GM13977 (cell line): ENCODE measurements around the gene PARS2.

Experiments used
- DNase-seq: peaks from one replicate; pipeline ENCODE4 v3.0.0; 2012; ENCODE audit warnings: low spot score
- in situ Hi-C: fragments of 300-500 bp; cut with MboI; formaldehyde crosslinking; loops from one replicate; pipeline ENCODE4 v1.12.0; 2022; ENCODE audit warnings: low sequenced_read_pairs, low pct_unique_long_range_greater_than_20kb, mixed read lengths, inconsistent platforms; ENCODE audit not compliant: unreplicated experiment
- TF ChIP-seq, protein P1 (sequence below): IDR thresholded peaks from 2 replicates; pipeline ENCODE4 v1.5.1; 2012; ENCODE audit warnings: mild to moderate bottlenecking, control low read depth; ENCODE audit not compliant: insufficient read depth; ENCODE audit errors: extremely low read depth, missing control alignments

Gene PARS2

DNA sequence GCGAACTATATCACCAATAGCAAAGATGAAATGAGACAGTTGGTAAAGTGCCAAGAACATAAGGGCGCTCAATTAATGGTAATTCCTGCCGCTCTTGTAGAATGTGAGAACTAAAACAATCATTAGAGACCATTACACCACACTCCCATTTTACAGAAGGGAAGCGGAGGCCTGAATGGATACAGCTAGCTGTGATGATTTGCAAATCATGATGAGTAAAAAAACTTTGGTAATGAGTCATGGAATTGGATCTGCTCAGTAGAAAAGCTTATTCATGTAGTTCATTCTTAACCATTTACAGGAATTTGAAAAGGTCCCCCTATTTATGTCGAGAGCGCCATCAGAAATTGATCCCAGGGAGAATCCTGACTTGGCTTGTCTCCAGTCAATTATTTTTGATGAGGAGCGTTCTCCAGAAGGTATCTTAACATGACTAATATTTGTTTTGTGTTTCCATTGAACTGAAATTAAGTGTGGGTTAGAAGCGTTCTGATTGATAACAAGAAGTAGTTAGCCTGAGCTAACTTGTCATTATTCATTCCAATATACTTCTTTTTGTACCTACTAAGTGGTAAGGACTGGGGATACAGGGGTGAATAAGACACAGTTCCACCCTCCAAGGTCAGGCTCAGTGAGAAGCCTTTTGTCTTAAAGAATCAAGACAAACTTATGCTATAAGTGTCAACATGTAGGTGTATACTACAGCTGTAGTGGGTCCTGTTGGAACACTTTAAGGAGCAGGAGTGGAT is 47.9 kb downstream of the PARS2 start:
- in situ Hi-C loops, result no loop called here
- DNase-seq, result no peak
- TF ChIP-seq, protein P1, sequence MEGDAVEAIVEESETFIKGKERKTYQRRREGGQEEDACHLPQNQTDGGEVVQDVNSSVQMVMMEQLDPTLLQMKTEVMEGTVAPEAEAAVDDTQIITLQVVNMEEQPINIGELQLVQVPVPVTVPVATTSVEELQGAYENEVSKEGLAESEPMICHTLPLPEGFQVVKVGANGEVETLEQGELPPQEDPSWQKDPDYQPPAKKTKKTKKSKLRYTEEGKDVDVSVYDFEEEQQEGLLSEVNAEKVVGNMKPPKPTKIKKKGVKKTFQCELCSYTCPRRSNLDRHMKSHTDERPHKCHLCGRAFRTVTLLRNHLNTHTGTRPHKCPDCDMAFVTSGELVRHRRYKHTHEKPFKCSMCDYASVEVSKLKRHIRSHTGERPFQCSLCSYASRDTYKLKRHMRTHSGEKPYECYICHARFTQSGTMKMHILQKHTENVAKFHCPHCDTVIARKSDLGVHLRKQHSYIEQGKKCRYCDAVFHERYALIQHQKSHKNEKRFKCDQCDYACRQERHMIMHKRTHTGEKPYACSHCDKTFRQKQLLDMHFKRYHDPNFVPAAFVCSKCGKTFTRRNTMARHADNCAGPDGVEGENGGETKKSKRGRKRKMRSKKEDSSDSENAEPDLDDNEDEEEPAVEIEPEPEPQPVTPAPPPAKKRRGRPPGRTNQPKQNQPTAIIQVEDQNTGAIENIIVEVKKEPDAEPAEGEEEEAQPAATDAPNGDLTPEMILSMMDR, result no peak

DNA sequence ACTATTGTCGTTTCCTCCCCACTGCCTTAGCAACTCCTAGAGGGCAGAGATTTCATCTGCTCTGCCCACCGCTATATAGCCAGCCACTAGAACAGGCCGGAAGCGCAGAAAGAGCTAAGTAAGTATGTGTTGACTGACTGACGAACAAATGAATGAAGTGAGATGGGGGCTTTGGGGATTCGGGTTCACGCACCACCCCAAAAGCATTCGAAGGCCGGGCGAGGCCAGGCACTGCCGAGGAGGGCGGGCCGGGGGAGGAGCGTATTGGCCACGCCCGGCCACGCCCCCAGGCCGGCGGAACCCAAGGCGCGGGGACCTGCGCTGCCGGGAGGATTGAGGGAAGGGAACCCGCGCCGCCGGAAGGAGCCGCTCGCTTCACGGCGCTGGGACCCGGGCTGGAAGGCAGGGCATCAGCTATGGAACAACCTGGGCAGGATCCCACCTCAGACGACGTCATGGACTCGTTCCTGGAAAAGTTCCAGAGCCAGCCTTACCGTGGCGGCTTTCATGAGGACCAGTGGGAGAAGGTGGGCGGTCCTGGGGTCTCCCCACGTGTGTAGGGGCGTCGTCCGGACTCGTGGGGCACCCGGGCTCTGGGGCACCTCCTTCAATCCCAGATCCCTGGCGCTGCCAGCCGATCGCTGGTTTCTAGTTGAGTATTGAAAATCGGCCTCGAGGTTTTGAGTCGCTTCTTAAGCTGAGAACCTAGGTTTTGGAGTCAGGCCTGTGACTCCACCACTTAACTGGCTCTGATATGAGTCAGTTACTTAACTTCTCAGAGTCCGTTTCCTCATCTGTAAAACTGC is 48.6 kb downstream of the PARS2 start, which contains the start of gene TTC4:
Gene TTC4, plus strand, starts transcription at position 369 of the 806 bp plus-strand sequence. Its CDS starts 48 bp downstream, at position 417.
- TF ChIP-seq, protein P1, result no peak
- in situ Hi-C loops, result no loop called here
- DNase-seq, result peak; percentile 93

DNA sequence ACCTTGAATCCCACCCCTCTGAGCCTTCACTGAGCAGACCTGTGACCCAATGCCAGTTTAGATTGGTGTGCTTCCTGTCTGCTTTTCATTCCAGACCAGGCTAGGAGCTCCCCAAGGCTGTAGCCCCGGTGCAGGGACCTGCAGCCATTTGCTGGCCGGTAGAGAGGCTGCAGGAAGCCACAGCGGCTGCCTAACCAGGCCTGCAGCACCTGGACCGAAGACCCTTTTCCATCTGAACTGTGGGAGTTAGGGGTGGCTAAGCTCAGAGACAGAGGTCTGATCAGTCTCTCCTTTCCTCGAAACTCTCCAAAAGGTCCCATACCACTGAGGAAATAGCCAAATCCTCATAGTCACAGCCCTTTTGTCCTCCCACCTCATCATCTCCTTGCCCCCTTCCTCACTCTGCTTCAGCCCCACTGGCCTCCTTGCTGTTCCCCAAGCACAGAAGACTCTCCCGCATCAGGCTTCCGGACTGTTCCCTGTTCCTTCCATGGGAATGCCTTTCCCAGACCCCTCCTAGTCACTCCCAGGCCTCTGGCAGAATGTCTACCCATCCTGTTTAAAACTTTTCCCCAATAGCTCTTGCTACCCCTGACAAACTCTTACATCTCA is 49.3 kb downstream of the PARS2 start:
- in situ Hi-C loops, result no loop called here
- no peak for DNase-seq
- TF ChIP-seq, protein P1, result no peak

DNA sequence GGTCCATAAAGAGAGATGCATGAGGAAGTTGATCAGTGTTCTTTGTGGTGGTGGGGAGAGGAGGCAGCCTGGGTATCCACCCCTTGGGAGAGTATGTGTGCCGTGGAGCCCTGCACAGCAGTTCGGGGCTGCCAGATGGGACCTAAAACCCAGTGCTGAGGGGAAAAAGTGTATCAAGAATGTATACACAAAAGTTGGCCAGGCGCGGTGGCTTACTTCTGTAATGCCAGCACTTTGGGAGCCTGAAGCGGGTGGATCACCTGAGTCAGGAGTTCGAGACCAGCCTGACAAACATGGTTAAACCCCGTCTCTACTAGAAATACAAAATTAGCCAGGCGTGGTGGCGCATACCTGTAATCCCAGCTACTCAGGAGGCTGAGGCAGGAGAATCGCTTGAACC is 52.8 kb downstream of the PARS2 start:
- in situ Hi-C loops, result no loop called here
- DNase-seq, result no peak
- TF ChIP-seq, protein P1, result no peak

DNA sequence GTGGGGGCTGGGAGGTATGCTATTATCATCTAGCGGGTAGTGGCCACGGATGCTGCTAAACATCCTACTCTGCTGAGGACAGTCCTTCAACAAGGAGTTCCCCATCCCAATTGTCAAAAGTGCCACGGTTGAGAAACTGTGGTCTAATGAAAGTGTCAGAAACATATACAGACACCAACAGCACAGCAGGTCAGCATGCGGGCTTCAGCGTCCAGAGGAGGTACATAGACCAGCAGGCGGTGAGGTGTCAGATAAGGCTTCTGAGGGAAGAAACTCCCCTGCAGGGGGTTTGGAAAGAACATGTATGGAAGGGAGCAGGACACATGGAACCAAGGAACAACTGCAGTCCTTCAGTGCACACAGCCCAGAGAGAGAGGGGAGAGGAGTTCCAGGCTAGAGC is 53.5 kb downstream of the PARS2 start:
- in situ Hi-C loops, result no loop called here
- TF ChIP-seq, protein P1, result no peak
- DNase-seq, result no peak

DNA sequence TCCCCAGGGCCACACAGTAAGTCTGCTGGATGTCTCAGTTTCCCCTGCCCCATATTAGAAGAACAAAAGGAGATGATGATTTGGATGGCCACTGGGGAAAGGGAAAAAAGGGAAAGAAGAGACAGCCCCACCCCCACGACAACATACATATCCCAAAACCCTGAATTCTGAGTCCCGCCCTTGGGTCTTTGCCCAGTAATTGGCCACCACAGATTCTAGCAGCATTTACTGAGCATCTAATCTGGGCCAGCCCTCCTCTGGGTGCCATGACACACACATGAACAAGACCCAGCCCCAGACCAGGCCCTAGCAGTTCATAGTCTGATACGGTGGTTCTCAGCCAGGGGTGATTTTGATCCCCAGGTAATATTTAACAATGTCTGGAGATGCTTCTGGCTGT is 53.9 kb downstream of the PARS2 start:
- TF ChIP-seq, protein P1, result no peak
- DNase-seq, result no peak
- in situ Hi-C loops, result no loop called here
